Measurements from ENCODE around the gene DECR2. TPM values are rescaled to one million over a fixed set of nuclear protein-coding genes. Genes with fewer than 3 reads are reported as not detected.

DECR2 gene
- total RNA-seq, 1 donor from 2014 or later = 17.4 TPM

DNA sequence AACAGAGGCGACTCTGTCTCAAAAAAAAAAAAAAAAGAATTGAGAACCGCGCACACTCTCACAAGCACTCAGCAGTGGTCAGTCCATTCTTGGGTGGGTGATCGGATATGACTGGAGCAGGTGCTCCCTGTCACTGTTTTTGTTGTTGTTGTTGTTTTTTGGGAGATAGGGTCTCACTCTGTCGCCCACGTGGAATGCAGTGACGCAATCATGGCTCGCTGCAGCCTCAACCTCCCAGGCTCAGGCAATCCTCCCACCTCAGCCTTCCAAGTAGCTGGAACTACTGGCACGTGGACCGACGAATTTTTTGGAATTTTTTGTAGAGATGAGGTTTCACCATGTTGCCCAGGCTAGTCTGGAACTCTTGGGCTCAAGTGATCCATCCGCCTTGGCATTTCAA is 53.8 kb downstream of the DECR2 start:
- Mint-ChIP-seq H3K27ac (ENCODE audit: unreplicated experiment) (no peak overlapping the region), H3K4me3 (ENCODE audit: unreplicated experiment) (no peak overlapping the region), H3K4me1 (ENCODE audit: low read depth, unreplicated experiment) (peaks cover 8% of the 10 kb centered on the region), H3K9me3 (ENCODE audit: unreplicated experiment) (no peaks in the 10 kb centered on the region), H3K27me3 (ENCODE audit: low read depth, unreplicated experiment) (no peaks in the 10 kb centered on the region), H3K36me3 (ENCODE audit: low read depth, unreplicated experiment) (no peaks in the 10 kb centered on the region)
- FAIRE-seq = no peak
- Histone ChIP-seq H3K4me3 (ENCODE audit: insufficient read depth, low read depth, low read length) (no peak overlapping the region), H3K9me3 (ENCODE audit: insufficient read depth, low read depth, low read length) (no peaks in the 10 kb centered on the region), H3K4me1 (ENCODE audit: insufficient read depth, low read length) (no peaks in the 10 kb centered on the region), H3K36me3 (ENCODE audit: insufficient read depth, low read length) (no peaks in the 10 kb centered on the region), H3K27ac (ENCODE audit: low read depth, low read length) (no peak overlapping the region), H3K4me2 (ENCODE audit: low read length) (no peak overlapping the region), H3K27me3 (ENCODE audit: insufficient read depth, low read length) (no peaks in the 10 kb centered on the region), H2AFZ (ENCODE audit: low read depth, low read length) (no peak overlapping the region), H3K9ac (ENCODE audit: low read length) (no peak overlapping the region), H4K20me1 (ENCODE audit: insufficient read depth, low read length) (peaks cover 50% of the 10 kb centered on the region), H3K79me2 (ENCODE audit: insufficient read depth, low read length) (peaks cover 26% of the 10 kb centered on the region)
- no peak for TF ChIP-seq EZH2 (IDR thresholded peaks at IDR 0.05; ENCODE audit: insufficient read depth, low read length)
- TF ChIP-seq, protein P1, sequence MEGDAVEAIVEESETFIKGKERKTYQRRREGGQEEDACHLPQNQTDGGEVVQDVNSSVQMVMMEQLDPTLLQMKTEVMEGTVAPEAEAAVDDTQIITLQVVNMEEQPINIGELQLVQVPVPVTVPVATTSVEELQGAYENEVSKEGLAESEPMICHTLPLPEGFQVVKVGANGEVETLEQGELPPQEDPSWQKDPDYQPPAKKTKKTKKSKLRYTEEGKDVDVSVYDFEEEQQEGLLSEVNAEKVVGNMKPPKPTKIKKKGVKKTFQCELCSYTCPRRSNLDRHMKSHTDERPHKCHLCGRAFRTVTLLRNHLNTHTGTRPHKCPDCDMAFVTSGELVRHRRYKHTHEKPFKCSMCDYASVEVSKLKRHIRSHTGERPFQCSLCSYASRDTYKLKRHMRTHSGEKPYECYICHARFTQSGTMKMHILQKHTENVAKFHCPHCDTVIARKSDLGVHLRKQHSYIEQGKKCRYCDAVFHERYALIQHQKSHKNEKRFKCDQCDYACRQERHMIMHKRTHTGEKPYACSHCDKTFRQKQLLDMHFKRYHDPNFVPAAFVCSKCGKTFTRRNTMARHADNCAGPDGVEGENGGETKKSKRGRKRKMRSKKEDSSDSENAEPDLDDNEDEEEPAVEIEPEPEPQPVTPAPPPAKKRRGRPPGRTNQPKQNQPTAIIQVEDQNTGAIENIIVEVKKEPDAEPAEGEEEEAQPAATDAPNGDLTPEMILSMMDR (IDR thresholded peaks at IDR 0.05; ENCODE audit: insufficient read depth, low read depth, low read length) = no peak
- no peak for DNase-seq (ENCODE audit: low read depth)

DNA sequence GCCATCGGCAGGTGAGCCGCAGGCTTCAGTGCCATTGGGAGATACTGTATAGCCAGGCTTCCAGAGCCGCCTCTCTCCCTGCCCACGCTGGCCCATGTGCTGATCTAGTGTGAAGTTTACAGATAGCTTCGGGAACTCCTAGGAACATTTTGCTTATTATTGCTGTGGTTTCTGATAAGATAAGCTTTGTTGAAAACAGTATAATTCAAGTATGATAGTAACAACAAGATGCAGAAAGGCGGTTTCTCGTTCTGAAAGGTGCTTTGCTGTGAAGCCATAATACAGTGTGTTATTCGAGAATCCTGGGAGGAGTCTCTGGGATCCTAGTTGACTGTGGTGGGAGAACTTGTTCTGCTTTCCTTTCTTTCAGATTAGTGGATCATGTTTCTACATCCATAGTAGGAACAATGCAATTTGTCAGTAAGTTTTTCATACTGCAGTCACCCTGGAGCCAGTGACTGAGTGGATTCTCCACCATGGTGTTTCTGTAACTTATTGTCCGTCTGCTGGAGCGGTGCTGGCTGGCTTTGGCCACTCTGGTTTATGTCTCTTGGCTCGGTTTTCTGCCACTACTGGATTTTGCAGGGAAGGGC is 55.3 kb downstream of the DECR2 start:
- FAIRE-seq = no peak
- H3K4me3 Mint-ChIP-seq (ENCODE audit: unreplicated experiment) = no peak overlapping the region
- H3K27ac ChIP-seq (ENCODE audit: low read depth, low read length) = no peak overlapping the region

More for the DNA sequence above, 55.3 kb downstream of the DECR2 start:
- H3K9me3 ChIP-seq (ENCODE audit: insufficient read depth, low read depth, low read length) = no peaks in the 10 kb centered on the region
- peaks cover 55% of the 10 kb centered on the region for H4K20me1 ChIP-seq (ENCODE audit: insufficient read depth, low read length)
- H3K4me3 ChIP-seq (ENCODE audit: insufficient read depth, low read depth, low read length) = no peak overlapping the region
- Mint-ChIP-seq H3K9me3 (ENCODE audit: unreplicated experiment) (no peaks in the 10 kb centered on the region), H3K27ac (ENCODE audit: unreplicated experiment) (peak overlapping the region; percentile 55), H3K27me3 (ENCODE audit: low read depth, unreplicated experiment) (no peaks in the 10 kb centered on the region), H3K36me3 (ENCODE audit: low read depth, unreplicated experiment) (peaks cover 8% of the 10 kb centered on the region), H3K4me1 (ENCODE audit: low read depth, unreplicated experiment) (peaks cover 8% of the 10 kb centered on the region)
- peak overlapping the region; percentile 25 for H3K4me2 ChIP-seq (ENCODE audit: low read length)
- peak; percentile 61 for DNase-seq (ENCODE audit: low read depth)
- H3K36me3 ChIP-seq (ENCODE audit: insufficient read depth, low read length) = peaks cover 6% of the 10 kb centered on the region
- peaks cover 34% of the 10 kb centered on the region for H3K79me2 ChIP-seq (ENCODE audit: insufficient read depth, low read length)
- no peak overlapping the region for H3K9ac ChIP-seq (ENCODE audit: low read length)
- H3K27me3 ChIP-seq (ENCODE audit: insufficient read depth, low read length) = no peaks in the 10 kb centered on the region
- H2AFZ ChIP-seq (ENCODE audit: low read depth, low read length) = no peak overlapping the region
- TF ChIP-seq, protein P1 (IDR thresholded peaks at IDR 0.05; ENCODE audit: insufficient read depth, low read depth, low read length) = no peak
- no peak for TF ChIP-seq EZH2 (IDR thresholded peaks at IDR 0.05; ENCODE audit: insufficient read depth, low read length)
- H3K4me1 ChIP-seq (ENCODE audit: insufficient read depth, low read length) = no peaks in the 10 kb centered on the region
